K562 (cell line): ENCODE data around the gene XRCC5. TPM values are rescaled to one million over a fixed set of nuclear protein-coding genes. Genes with fewer than 3 reads are reported as not detected.

Experiments
- ADNP ChIP-seq: fragments of 200-800 bp; sonication (Bioruptor generic); IDR thresholded peaks from 2 replicates; pipeline ENCODE4 v1.6.1; 2016; ENCODE audit warnings: missing genetic modification characterization, missing compliant biosample characterization
- BHLHE40 ChIP-seq: IDR thresholded peaks from 2 replicates; pipeline ENCODE4 v1.6.1; 2011; ENCODE audit warnings: low read length, improper control_type of control experiment
- CEBPG ChIP-seq, 3 experiments: fragments of 200-800 bp in 1 of 3; sonication (Bioruptor generic) in 1 of 3; sonication (generic) in 1 of 3; formaldehyde crosslinking in 1 of 3; IDR thresholded peaks in 2 of 3; conservative IDR thresholded peaks in 1 of 3; 2 replicates each; pipeline versions ENCODE4 v1.6.1 to v1.8.0; 2016 to 2022; ENCODE audit warnings: missing compliant biosample characterization in 2 of 3, missing genetic modification characterization in 2 of 3, mild to moderate bottlenecking in 1 of 3, missing genetic modification reagents in 1 of 3
- CTBP1 ChIP-seq: fragments of 450-650 bp; IDR thresholded peaks from 2 replicates; pipeline ENCODE4 v1.6.1; 2016; ENCODE audit warnings: borderline replicate concordance
- FOXA3 ChIP-seq, 2 experiments: fragments of 450-650 bp in 1 of 2; sonication (generic) in 1 of 2; formaldehyde crosslinking; IDR thresholded peaks in 1 of 2; conservative IDR thresholded peaks in 1 of 2; 2 replicates each; pipeline versions ENCODE4 v1.4.0 to v1.8.0; 2020 to 2022; ENCODE audit warnings: mild to moderate bottlenecking in 2 of 2, missing genetic modification reagents in 1 of 2
- HDGF ChIP-seq: fragments of 450-650 bp; IDR thresholded peaks from 2 replicates; pipeline ENCODE4 v1.6.1; 2016
- HMG20A ChIP-seq: fragments of 450-650 bp; formaldehyde crosslinking; conservative IDR thresholded peaks from 2 replicates; pipeline ENCODE4 v1.4.0; 2020; ENCODE audit warnings: mild to moderate bottlenecking, mixed read lengths
- HMGN3 ChIP-seq: IDR thresholded peaks from 2 replicates; pipeline ENCODE4 v1.6.1; 2011; ENCODE audit warnings: borderline replicate concordance, low read depth, mild to moderate bottlenecking, mixed read lengths, low read length; ENCODE audit not compliant: insufficient read length; ENCODE audit errors: extremely low read depth
- HNRNPH1 ChIP-seq: fragments of 200-400 bp; formaldehyde crosslinking; optimal IDR thresholded peaks from 2 replicates; pipeline ENCODE3; 2017; ENCODE audit warnings: low read depth, mild to moderate bottlenecking, low read length, moderate library complexity
- MEF2A ChIP-seq: IDR thresholded peaks from 2 replicates; pipeline ENCODE4 v1.6.1; 2011; ENCODE audit warnings: low read depth, mild to moderate bottlenecking, low read length, moderate library complexity; ENCODE audit not compliant: control insufficient read depth
- MITF ChIP-seq: IDR thresholded peaks from 2 replicates; pipeline ENCODE4 v1.6.1; 2014; ENCODE audit warnings: antibody characterized with exemption
- TSHZ1 ChIP-seq: fragments of 250-450 bp; sonication (Bioruptor Pico); IDR thresholded peaks from 2 replicates; pipeline ENCODE4 v1.4.0; 2020; ENCODE audit warnings: mild to moderate bottlenecking, moderate library complexity
- ZBTB11 ChIP-seq, 3 experiments: fragments of 200-800 bp in 1 of 3; fragments of 250-450 bp in 1 of 3; fragments of 450-650 bp in 1 of 3; sonication (Bioruptor Pico) in 1 of 3; sonication (Bioruptor generic) in 1 of 3; formaldehyde crosslinking in 1 of 3; IDR thresholded peaks; 2 replicates each; pipeline versions ENCODE4 v1.6.1 to v1.8.0; 2016 to 2022; ENCODE audit warnings: mild to moderate bottlenecking in 2 of 3, missing genetic modification characterization in 2 of 3, missing compliant biosample characterization in 1 of 3, moderate library complexity in 1 of 3
- ZBTB8A ChIP-seq: fragments of 450-650 bp; IDR thresholded peaks from 2 replicates; pipeline ENCODE4 v1.6.1; 2018; ENCODE audit warnings: mild to moderate bottlenecking, moderate library complexity; ENCODE audit not compliant: partially characterized antibody
- ZNF146 ChIP-seq: IDR thresholded peaks from one replicate; pipeline ENCODE4 v1.6.1; 2018; ENCODE audit warnings: missing compliant biosample characterization; ENCODE audit not compliant: unreplicated experiment
- ZNF253 ChIP-seq: fragments of 250-450 bp; sonication (Bioruptor Pico); conservative IDR thresholded peaks from 2 replicates; pipeline ENCODE4 v1.6.1; 2021; ENCODE audit warnings: mild to moderate bottlenecking
- polyA plus RNA-seq, 8 experiments: library from polyadenylated mRNA; depleted of rRNA in 4 of 8; stranded (reverse) in 5 of 8; unstranded in 3 of 8; fragments of >200 nt; fragmentation: Nextera tagmentation in 2 of 8; fragmentation: Illumina TruSeq in 1 of 8; extraction: Ambion mirVana in 2 of 8; extraction: Trizol in 1 of 8; gene quantifications; 2 replicates each; pipeline versions ENCODE4 v1.2.1 to v1.2.3, GENCODE V29; 2011 to 2014; ENCODE audit warnings: inconsistent platforms in 1 of 8, missing spikeins in 1 of 8
- total RNA-seq, 7 experiments: library from RNA; depleted of rRNA in 6 of 7; stranded (reverse); fragments of >200 nt in 6 of 7; fragmentation: Illumina TruSeq in 2 of 7; extraction: Trizol in 2 of 7; gene quantifications; 2 replicates each; pipeline versions ENCODE4 v1.2.1 to v1.2.3, GENCODE V29; 2011 to 2021; ENCODE audit warnings: low replicate concordance in 1 of 7

The XRCC5 gene
- total and polyA plus RNA-seq, 9 of the 15 experiments (the other 6 are each of a cell fraction or from before 2014, with no cell fraction given) = 168 to 551 (median 297) TPM

GRCh38 chr2:216081487-216082116 lies 27.5 kb upstream of the XRCC5 start, which contains the start of the genes PECR and TMEM169 (continued):
- no peak for TF ChIP-seq MITF
- no peak for TF ChIP-seq FOXA3 (CRISPR knock-in tag; conservative IDR thresholded peaks at IDR 0.05 in 1 of 2, IDR thresholded peaks at IDR 0.05 in 1 of 2)
- TF ChIP-seq CTBP1 = peak; percentile 54; the same call in 1 of the 2 replicates
- TF ChIP-seq HMGN3 = no peak
- no peak for TF ChIP-seq HNRNPH1
- no peak for TF ChIP-seq MEF2A
- TF ChIP-seq ZBTB8A = no peak
- no peak for TF ChIP-seq HMG20A (CRISPR knock-in tag)
- TF ChIP-seq CEBPG (CRISPR knock-in tag; IDR thresholded peaks at IDR 0.05) = no peak
- no peak for TF ChIP-seq CEBPG (tag; conservative IDR thresholded peaks at IDR 0.05 in 1 of 2, IDR thresholded peaks at IDR 0.05 in 1 of 2)
- no peak for TF ChIP-seq HDGF
- no peak for TF ChIP-seq ZNF146 (CRISPR knock-in tag)
- TF ChIP-seq ZBTB11 (CRISPR knock-in tag; IDR thresholded peaks at IDR 0.05) = no peak
- peak; percentile 40; the same call in 1 of the 2 replicates for TF ChIP-seq BHLHE40
- no peak for TF ChIP-seq ZNF253 (CRISPR knock-in tag)
- no peak for TF ChIP-seq ADNP (tag)
- TF ChIP-seq TSHZ1 (CRISPR knock-in tag) = no peak
